Fibroblast of skin of back (primary cell): ENCODE results near the gene ARPC2.
A peak's percentile ranks its signal among the peaks of the same experiment; 100 is the strongest.

ENCODE experiments used
- DNase-seq: peaks from one replicate; pipeline ENCODE4 v3.0.0-alpha.2; 2013

The ARPC2 gene

DNA sequence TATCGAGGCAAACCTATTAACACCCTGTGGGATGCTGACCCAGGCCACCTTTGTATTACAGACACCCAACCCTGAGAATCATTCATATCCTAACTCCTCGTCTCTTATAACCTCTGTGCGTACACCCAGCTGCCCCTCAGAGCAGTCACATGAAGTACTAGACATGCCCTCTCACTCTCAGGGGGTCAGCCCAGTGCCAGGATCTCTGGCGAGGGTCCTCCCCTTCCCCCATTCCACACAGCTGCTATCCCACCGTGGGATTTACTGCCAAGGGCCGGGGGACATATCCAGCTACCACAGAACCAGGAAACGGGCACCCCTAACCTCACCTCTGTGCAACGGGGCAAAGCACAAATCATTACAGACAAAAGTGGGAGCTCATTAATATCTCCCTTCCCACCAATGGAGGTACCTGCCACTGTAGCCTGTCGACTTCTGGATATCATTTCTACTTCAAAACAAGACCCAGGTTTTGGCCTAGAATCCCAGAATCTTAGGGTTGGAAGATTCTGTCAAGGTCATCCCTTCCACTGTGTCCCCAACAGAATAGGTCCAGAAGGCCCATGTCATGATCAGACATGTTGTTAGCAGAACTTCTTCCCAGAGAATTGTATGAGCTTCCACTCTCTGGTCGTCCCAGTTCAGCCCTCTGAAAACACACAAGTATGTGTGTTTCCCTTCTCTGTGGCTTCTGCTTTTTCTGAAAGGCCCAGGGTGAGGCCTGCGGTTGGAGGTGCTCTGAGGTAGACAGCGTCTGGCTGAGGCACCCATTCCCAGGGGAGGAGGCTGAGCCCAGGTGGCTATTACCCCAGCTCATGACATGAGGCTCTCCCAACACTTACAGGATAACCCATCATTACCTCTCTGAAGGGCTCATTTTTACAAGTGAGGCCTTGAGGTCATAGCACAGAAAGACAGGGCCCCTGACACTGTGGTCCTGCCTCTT is 73.6 kb downstream of the ARPC2 start:
- DNase-seq, result no peak

DNA sequence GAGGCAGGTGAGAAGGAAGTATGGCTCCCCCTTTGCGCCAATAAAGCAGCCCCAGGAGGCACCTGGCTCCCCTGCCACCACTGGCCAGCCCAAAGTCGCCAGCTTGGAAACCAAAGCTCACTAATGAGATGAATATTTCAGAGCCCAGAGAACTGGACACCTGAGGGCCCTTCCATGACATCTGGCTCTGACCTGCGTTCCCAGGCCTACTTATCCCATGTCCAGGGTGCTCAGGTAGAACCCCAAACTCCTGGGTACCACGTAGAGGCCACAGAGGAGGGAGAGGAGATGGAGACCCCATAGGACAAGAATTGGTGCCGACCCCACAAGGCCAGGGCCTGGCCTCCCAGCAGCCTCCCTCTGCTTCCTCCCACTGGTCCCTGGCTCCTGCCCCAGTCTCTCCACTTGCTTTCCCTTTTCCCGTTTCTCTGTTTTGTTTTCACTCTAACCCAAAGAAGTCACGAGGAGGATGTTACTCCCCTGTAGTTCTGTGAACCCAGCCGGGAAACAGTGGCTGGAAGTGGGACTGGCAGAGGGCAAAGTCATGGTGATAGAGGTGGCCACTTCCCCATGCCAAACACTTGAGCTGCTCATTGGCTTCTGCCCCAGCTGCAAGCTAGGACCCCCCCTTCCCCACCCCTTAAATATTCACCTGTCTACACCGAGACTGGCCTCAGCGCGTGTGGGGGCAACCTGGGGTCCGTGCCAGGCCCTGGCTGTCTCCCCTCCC is 74.5 kb downstream of the ARPC2 start:
- peak; percentile 24 for DNase-seq

DNA sequence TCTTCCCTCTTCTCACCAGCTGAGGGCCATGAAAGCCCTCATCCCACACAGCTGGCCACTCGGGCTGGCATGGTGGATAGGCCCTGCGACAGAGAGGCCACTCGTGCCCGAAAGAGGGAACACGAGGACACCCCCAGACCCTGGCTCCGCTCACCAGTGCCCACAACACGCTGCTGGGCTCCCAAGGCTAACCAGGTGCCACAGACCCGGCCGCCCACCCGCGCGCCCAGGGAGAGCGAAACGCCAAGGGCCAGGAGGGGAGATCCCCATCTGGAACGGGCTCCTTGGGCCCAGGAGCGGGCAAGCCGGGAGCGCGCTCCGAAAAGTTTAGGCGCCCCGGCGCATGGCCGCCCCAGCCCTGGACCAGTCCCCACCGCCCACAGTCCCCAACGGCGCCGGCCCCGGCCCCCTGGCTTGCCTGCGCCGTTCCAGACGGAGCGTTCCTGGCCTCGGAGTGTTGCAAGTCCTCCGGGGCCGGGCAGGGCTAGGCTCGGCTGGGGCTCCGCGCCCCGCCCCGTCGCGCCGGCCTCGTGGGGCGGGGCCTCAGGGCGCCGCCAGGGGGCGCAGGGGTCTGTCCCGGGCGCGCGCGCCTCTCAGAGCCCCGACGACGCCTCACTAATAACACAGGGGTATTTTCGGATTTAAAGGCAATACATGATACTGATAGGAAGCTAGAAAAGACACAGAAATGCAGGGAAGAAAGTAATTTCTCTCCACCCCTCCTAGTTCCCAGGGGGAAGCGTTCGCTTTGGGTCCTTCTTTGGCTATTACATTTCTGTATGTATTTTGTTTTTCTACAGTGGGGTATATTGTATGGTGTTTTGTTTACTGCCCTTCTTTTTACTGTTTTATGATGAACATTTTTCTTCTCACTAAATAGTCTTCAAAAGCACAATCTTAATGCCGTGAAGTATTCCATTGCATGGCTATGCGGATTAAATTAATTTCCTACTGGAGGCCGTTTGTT is 75.3 kb downstream of the ARPC2 start, which contains the start of gene TMBIM1:
Gene TMBIM1, minus strand, starts transcription at position 456 of the 967 bp plus-strand sequence. CDS start 10,362 bp downstream, outside the sequence.
- peak; percentile 73 for DNase-seq

DNA sequence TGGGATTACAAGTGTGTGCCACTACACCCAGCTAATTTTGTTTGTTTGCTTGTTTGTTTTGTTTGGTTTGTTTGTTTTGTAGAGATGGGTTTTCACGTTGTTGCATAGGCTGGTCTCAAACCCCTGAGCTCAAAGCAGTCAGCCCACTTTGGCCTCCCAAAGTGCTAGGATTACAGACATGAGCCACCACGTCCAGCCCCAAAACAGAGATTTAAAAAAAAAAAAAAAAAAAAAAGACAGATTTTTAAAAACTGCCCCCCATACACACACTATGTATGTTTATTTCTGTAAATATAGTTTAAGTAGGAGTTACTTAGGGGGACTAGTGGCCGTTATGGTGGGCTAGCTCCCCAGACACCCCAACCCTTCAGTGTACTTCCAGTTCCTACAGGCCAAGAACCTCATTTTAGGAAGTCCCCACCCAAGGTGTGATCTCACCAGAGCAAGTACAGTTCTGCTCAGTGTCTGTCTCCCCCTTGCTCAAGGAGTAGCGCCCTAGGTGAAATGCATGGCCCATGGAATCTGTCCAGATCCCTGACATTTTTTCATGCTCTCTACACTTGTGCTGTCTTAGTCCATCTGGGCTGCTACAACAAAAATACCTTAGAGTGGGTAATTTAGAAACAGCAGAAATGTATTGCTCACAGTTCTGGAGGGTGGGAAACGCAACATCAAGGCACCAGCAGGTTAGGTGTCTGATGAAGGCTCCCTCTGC is 76.9 kb downstream of the ARPC2 start:
- DNase-seq, result no peak

DNA sequence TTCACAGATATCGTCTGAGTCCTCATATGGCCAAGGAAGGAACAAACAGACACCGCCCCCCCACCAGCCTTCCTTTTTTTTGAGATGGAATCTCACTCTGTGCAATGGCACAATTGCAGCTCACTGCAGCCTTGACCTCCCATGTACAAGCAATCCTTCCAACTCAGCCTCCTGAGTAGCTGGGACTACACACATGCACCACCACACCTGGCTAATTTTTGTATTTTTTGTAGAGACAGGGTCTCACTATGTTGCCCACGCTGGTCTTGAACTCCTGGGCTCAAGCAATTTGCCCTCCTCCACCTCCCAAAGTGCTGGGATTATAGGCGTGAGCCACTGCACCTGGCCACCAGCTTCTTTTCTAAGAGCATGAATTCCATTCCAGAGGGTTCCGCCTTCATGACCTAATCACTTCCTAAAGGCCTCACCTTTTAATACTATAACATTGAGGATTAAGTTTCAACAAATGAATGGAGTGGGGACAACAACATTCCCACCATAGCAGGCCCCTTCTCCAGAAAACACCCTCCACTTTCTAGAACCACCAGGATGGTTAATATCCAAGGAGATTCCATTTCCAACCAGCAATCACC is 77.5 kb downstream of the ARPC2 start:
- no peak for DNase-seq

DNA sequence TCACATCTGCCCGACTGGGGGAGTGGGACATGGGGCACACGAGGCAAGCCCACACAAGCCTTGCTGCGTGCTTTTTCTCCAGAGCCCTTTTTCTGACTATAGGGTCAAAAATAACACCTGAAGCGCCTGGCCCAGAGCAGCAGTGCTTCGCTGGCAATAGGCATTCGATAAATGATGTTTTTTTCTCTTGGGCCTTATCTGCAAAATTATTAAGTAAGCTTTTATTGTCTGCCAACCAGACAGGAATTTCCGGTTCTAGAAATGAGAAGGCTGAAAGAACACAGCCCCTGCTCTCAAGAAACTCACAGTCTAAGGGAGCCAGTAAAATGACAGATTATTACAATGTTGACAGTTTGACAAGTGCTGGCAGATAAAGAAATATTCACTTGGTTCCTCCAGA is 78.0 kb downstream of the ARPC2 start:
- DNase-seq, result no peak

DNA sequence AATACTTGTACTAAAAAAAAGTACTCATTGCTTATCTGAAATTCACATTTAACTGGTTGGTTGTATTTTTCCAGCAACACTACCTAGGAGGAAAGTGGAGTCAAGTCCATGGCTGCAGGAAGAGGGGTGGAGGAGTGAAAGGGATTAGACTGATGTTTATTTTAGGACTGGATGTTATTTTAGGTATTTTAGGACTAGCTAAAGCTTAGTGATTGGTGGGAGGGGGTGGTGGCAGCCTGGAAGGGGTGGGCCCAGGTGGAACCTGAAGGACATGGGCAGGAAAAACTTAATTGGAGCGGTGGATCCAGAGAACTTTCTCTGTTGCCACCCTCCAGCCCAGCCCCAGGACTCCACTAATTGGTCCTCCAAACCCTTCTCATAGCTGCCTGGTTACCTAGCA is 79.2 kb downstream of the ARPC2 start:
- no peak for DNase-seq

DNA sequence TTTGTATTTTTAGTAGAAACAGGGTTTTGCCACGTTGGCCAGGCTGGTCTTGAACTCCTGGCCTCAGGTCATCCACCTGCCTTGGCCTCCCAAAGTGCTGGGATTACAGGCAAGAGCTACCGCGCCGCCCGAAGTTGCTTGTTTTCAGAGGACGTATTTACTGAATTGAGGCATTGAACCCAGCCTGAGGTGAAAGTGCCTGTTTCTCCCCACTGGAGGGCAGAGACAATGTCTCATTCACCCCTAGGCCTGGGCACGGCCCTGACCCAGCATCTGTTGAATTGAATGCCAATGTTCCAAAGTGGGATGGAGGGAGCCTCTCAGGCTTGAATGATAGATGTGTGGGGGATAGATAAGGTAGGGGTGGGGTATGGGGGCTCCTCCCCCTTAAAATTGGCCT is 79.9 kb downstream of the ARPC2 start:
- DNase-seq, result no peak

DNA sequence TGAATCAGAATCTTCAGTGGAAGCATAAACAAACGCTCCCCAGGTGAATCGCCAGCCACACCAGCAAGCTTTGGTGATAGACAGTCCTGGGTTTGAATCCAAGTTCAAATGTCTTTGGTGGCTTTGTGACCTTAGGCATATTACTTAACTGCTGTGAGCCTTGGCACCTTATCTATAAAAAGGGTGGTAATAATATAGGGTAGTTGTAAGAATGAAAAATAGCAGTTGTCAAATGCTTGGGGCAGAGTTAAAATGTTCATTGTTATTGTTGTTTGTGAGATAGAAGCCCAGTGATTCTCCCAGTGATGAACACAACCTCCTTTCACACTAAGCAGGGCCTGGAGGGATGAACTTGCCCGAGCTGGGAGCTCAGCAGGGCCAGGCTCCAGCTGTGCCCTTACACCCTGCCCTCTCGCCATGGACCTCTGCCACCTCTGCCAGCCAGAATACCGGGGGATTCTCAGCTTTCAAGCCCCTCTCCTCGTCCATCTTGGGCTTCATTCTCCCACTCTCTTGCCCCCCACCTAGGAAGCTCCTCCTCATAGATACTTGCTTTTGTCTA is 81.4 kb downstream of the ARPC2 start:
- no peak for DNase-seq

DNA sequence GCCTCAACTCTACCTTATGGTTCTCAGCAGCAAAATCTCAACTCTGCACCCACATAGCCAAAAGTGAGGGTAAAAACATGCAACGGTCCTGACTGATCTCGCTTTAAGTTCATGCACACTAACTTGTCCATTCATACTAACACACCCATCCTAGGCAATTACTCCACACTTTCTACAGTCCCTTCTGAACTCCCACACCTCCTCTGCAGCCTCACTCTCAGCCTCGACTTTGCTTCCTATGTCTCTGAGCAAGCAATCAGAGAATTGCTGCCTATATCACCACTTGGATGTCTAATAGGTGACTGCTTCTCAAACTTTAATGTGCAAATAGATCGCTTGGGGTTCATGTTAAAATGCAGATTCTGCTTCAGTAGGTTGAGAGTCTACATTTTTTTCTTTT is 83.2 kb downstream of the ARPC2 start:
- no peak for DNase-seq

DNA sequence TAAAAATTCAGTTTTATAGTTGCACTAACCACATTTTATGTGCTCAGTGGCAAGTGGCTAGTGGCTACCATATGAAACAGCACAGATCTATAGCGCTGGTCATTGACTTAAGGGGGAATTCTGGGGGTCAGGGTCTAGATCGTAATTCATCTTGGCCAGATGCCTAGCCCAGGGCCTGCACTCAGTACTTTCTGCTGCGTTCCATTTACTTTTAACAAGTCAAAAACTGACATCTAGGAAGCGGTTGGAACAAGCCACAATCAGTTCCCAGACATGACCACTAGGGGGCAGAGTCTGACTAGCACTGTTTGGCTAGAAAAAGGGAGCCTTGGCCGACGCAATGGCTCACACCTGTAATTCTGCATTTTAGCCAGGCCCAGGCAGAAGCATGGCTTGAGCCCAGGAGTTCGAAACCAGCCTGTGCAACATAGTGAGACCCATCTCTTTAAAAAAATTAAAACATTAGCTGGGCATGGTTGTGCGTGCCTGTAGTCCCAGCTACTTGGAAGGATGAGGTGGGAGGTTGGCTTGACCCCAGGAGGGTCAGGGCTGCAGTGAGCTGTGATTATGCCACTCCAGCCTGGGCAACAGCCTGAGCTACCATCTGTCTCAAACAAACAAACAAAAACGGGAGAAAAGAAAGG is 84.3 kb downstream of the ARPC2 start:
- DNase-seq, result peak; percentile 73
